K562 (cell line): ENCODE results near the gene ACSL3. TPM values are rescaled to one million over a fixed set of nuclear protein-coding genes. Genes with fewer than 3 reads are reported as not detected.

Experiments
- NFRKB ChIP-seq: fragments of 450-650 bp; IDR thresholded peaks from 2 replicates; pipeline ENCODE4 v1.6.1; 2016; ENCODE audit warnings: low read depth
- NR2C1 ChIP-seq, 2 experiments: fragments of 450-650 bp; IDR thresholded peaks; 2 replicates each; pipeline ENCODE4 v1.6.1; 2017; ENCODE audit warnings: mild to moderate bottlenecking in 2 of 2, antibody characterized with exemption in 1 of 2, inconsistent platforms in 1 of 2, missing compliant biosample characterization in 1 of 2, missing genetic modification characterization in 1 of 2
- POU5F1 ChIP-seq: fragments of 150-350 bp; IDR thresholded peaks from 2 replicates; pipeline ENCODE4 v1.6.1; 2014; ENCODE audit warnings: borderline replicate concordance, low read length, low read depth, mild to moderate bottlenecking; ENCODE audit not compliant: partially characterized antibody
- YBX1 ChIP-seq: fragments of 450-650 bp; IDR thresholded peaks from 2 replicates; pipeline ENCODE4 v1.7.1; 2016; ENCODE audit warnings: mild to moderate bottlenecking
- ZBTB5 ChIP-seq: fragments of 450-650 bp; IDR thresholded peaks from 2 replicates; pipeline ENCODE4 v1.6.1; 2017; ENCODE audit warnings: antibody characterized with exemption
- polyA plus RNA-seq, 8 experiments: library from polyadenylated mRNA; depleted of rRNA in 4 of 8; stranded (reverse) in 5 of 8; unstranded in 3 of 8; fragments of >200 nt; fragmentation: Nextera tagmentation in 2 of 8; fragmentation: Illumina TruSeq in 1 of 8; extraction: Ambion mirVana in 2 of 8; extraction: Trizol in 1 of 8; gene quantifications; 2 replicates each; pipeline versions ENCODE4 v1.2.1 to v1.2.3, GENCODE V29; 2011 to 2014; ENCODE audit warnings: inconsistent platforms in 1 of 8, missing spikeins in 1 of 8
- total RNA-seq, 7 experiments: library from RNA; depleted of rRNA in 6 of 7; stranded (reverse); fragments of >200 nt in 6 of 7; fragmentation: Illumina TruSeq in 2 of 7; extraction: Trizol in 2 of 7; gene quantifications; 2 replicates each; pipeline versions ENCODE4 v1.2.1 to v1.2.3, GENCODE V29; 2011 to 2021; ENCODE audit warnings: low replicate concordance in 1 of 7
- TF ChIP-seq, protein P1 (sequence below), 2 experiments: fragments of 150-350 bp in 1 of 2; IDR thresholded peaks; 2 replicates each; pipeline ENCODE4 v1.6.1; 2012 to 2016; ENCODE audit warnings: low read depth in 2 of 2, low read length in 2 of 2, mild to moderate bottlenecking in 1 of 2, moderate library complexity in 1 of 2
- TF ChIP-seq, protein P2 (sequence below): fragments of 450-650 bp; IDR thresholded peaks from 2 replicates; pipeline ENCODE4 v1.6.1; 2016; ENCODE audit warnings: mild to moderate bottlenecking, moderate library complexity

ACSL3 gene
- total and polyA plus RNA-seq, 9 of the 15 experiments (the other 6 are each of a cell fraction or from before 2014, with no cell fraction given), result 21.3 to 123 (median 85.2) TPM

DNA sequence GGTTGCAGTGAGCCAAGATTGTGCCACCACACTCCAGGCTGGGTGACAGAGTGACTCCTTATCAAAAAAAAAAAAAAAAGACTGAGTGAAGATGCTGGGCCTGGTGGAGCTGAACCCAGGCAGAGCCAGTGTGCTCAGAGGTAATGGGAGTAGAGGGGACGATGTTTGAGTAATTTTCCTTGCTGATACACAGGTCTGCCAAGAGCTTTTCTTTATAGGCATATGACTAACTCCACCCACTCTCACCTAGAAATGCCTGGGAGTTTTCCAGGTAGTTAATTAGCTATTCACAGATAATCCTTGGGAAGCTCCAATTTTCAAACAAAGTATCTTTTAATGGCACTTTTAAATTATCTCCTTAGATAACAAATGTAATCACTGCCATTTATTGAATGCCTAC lies 33.4 kb upstream of the ACSL3 start (continued):
- TF ChIP-seq ZBTB5, result no peak
- TF ChIP-seq POU5F1, result no peak
- no peak for TF ChIP-seq NR2C1 (IDR thresholded peaks at IDR 0.05)
- TF ChIP-seq NR2C1 (tag; IDR thresholded peaks at IDR 0.05), result no peak
- TF ChIP-seq, protein P1, sequence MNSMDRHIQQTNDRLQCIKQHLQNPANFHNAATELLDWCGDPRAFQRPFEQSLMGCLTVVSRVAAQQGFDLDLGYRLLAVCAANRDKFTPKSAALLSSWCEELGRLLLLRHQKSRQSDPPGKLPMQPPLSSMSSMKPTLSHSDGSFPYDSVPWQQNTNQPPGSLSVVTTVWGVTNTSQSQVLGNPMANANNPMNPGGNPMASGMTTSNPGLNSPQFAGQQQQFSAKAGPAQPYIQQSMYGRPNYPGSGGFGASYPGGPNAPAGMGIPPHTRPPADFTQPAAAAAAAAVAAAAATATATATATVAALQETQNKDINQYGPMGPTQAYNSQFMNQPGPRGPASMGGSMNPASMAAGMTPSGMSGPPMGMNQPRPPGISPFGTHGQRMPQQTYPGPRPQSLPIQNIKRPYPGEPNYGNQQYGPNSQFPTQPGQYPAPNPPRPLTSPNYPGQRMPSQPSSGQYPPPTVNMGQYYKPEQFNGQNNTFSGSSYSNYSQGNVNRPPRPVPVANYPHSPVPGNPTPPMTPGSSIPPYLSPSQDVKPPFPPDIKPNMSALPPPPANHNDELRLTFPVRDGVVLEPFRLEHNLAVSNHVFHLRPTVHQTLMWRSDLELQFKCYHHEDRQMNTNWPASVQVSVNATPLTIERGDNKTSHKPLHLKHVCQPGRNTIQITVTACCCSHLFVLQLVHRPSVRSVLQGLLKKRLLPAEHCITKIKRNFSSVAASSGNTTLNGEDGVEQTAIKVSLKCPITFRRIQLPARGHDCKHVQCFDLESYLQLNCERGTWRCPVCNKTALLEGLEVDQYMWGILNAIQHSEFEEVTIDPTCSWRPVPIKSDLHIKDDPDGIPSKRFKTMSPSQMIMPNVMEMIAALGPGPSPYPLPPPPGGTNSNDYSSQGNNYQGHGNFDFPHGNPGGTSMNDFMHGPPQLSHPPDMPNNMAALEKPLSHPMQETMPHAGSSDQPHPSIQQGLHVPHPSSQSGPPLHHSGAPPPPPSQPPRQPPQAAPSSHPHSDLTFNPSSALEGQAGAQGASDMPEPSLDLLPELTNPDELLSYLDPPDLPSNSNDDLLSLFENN (IDR thresholded peaks at IDR 0.05; ENCODE audit: low read depth in 2 of 2, low read length in 2 of 2), result no peak
- TF ChIP-seq, protein P2, sequence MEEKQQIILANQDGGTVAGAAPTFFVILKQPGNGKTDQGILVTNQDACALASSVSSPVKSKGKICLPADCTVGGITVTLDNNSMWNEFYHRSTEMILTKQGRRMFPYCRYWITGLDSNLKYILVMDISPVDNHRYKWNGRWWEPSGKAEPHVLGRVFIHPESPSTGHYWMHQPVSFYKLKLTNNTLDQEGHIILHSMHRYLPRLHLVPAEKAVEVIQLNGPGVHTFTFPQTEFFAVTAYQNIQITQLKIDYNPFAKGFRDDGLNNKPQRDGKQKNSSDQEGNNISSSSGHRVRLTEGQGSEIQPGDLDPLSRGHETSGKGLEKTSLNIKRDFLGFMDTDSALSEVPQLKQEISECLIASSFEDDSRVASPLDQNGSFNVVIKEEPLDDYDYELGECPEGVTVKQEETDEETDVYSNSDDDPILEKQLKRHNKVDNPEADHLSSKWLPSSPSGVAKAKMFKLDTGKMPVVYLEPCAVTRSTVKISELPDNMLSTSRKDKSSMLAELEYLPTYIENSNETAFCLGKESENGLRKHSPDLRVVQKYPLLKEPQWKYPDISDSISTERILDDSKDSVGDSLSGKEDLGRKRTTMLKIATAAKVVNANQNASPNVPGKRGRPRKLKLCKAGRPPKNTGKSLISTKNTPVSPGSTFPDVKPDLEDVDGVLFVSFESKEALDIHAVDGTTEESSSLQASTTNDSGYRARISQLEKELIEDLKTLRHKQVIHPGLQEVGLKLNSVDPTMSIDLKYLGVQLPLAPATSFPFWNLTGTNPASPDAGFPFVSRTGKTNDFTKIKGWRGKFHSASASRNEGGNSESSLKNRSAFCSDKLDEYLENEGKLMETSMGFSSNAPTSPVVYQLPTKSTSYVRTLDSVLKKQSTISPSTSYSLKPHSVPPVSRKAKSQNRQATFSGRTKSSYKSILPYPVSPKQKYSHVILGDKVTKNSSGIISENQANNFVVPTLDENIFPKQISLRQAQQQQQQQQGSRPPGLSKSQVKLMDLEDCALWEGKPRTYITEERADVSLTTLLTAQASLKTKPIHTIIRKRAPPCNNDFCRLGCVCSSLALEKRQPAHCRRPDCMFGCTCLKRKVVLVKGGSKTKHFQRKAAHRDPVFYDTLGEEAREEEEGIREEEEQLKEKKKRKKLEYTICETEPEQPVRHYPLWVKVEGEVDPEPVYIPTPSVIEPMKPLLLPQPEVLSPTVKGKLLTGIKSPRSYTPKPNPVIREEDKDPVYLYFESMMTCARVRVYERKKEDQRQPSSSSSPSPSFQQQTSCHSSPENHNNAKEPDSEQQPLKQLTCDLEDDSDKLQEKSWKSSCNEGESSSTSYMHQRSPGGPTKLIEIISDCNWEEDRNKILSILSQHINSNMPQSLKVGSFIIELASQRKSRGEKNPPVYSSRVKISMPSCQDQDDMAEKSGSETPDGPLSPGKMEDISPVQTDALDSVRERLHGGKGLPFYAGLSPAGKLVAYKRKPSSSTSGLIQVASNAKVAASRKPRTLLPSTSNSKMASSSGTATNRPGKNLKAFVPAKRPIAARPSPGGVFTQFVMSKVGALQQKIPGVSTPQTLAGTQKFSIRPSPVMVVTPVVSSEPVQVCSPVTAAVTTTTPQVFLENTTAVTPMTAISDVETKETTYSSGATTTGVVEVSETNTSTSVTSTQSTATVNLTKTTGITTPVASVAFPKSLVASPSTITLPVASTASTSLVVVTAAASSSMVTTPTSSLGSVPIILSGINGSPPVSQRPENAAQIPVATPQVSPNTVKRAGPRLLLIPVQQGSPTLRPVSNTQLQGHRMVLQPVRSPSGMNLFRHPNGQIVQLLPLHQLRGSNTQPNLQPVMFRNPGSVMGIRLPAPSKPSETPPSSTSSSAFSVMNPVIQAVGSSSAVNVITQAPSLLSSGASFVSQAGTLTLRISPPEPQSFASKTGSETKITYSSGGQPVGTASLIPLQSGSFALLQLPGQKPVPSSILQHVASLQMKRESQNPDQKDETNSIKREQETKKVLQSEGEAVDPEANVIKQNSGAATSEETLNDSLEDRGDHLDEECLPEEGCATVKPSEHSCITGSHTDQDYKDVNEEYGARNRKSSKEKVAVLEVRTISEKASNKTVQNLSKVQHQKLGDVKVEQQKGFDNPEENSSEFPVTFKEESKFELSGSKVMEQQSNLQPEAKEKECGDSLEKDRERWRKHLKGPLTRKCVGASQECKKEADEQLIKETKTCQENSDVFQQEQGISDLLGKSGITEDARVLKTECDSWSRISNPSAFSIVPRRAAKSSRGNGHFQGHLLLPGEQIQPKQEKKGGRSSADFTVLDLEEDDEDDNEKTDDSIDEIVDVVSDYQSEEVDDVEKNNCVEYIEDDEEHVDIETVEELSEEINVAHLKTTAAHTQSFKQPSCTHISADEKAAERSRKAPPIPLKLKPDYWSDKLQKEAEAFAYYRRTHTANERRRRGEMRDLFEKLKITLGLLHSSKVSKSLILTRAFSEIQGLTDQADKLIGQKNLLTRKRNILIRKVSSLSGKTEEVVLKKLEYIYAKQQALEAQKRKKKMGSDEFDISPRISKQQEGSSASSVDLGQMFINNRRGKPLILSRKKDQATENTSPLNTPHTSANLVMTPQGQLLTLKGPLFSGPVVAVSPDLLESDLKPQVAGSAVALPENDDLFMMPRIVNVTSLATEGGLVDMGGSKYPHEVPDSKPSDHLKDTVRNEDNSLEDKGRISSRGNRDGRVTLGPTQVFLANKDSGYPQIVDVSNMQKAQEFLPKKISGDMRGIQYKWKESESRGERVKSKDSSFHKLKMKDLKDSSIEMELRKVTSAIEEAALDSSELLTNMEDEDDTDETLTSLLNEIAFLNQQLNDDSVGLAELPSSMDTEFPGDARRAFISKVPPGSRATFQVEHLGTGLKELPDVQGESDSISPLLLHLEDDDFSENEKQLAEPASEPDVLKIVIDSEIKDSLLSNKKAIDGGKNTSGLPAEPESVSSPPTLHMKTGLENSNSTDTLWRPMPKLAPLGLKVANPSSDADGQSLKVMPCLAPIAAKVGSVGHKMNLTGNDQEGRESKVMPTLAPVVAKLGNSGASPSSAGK, result no peak
- no peak for TF ChIP-seq NFRKB
- no peak for TF ChIP-seq YBX1
